Activated T-helper 1 cell treated with anti-CD3 and anti-CD28 coated beads, Interleukin-12 subunit alpha, Interleukin-12 subunit beta, Interleukin-2, Interleukin-4 antibody, amounts not matched to agents 30 ng/mL and 10 ng/mL and 1 ng/mL, durations not matched to agents 14 hours and 24 hours and 36 hours (primary cell): ENCODE measurements around the gene SIK2. TPM values are rescaled to one million over a fixed set of nuclear protein-coding genes. Genes with fewer than 3 reads are reported as not detected.

Experiments
- DNase-seq: peaks from one replicate; pipeline ENCODE4 v3.0.0; 2021; ENCODE audit warnings: low spot score
- H3K27ac Mint-ChIP-seq: one replicate; pipeline ENCODE4 v1.8.0; 2021; ENCODE audit warnings: mild to moderate bottlenecking, mixed read lengths
- H3K27me3 Mint-ChIP-seq: one replicate; pipeline ENCODE4 v1.8.0; 2022; ENCODE audit warnings: mild to moderate bottlenecking, moderate library complexity, mixed read lengths; ENCODE audit not compliant: insufficient read depth
- H3K36me3 Mint-ChIP-seq: one replicate; pipeline ENCODE4 v1.8.0; 2021; ENCODE audit warnings: low read depth, mixed read lengths
- H3K4me1 Mint-ChIP-seq: one replicate; pipeline ENCODE4 v1.8.0; 2021; ENCODE audit warnings: low read depth, mixed read lengths
- H3K4me3 Mint-ChIP-seq: one replicate; pipeline ENCODE4 v1.8.0; 2021; ENCODE audit warnings: mild to moderate bottlenecking, moderate library complexity, mixed read lengths
- H3K9me3 Mint-ChIP-seq: one replicate; pipeline ENCODE4 v1.8.0; 2021; ENCODE audit warnings: mixed read lengths
- intact Hi-C: fragments of 100-400 bp; cut with micrococcal nuclease; formaldehyde crosslinking; loops from one replicate; pipeline ENCODE4 v1.15.1; 2024
- total RNA-seq: library from RNA; stranded (reverse); gene quantifications from 2 replicates; pipeline ENCODE4 v1.2.3, GENCODE V29; 2022

Gene SIK2
- 8.4 and 10.0 TPM in 2 replicates for total RNA-seq

GRCh38 chr11:111601979-111602864, at the start of gene SIK2:
Gene SIK2 (plus strand): TSS chr11:111602449. CDS start chr11:111602564, 115 bp downstream.
- DNase-seq, result peak; percentile 84
- peak within 1 kb of the TSS; percentile 97 for H3K4me3 Mint-ChIP-seq
- peak within 1 kb of the TSS; percentile 93 for H3K27ac Mint-ChIP-seq
- H3K4me1 Mint-ChIP-seq, result peaks cover 44% of the 10 kb centered on the region
- H3K9me3 Mint-ChIP-seq, result no peaks in the 10 kb centered on the region
- intact Hi-C loops, result loop anchor here (1.0 to 5.0 kb wide), 12 partner anchors 16 to 625 kb away; partner anchors contain the start of genes ALG9, CFAP68, FDXACB1 and POU2AF1
- H3K36me3 Mint-ChIP-seq, result peaks cover 2% of the 10 kb centered on the region
- no peaks in the 10 kb centered on the region for H3K27me3 Mint-ChIP-seq

DNA sequence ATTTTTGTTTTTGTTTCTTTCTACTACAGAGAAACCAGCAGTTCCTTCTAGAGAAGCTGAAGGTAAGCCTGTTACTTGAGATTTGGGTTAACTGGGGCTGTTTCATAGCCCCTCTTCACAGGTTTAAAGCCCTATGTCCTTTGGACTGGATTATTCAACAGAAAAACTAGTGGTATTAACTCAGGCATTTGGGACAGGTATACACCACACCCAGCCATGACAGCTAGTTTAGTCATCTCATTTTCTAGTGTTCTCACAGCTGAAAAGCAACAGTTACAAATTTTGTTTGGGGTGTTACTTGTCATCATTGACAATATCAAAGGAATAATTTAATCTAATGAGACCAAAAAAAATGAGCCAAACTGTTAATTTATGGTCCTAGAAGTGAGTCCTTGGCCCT, 47.7 kb upstream of the SIK2 start:
- DNase-seq, result no peak
- Mint-ChIP-seq H3K36me3 (peaks cover 7% of the 10 kb centered on the region), H3K27me3 (peaks cover 5% of the 10 kb centered on the region), H3K4me1 (no peaks in the 10 kb centered on the region), H3K9me3 (no peaks in the 10 kb centered on the region), H3K27ac (no peak overlapping the region), H3K4me3 (no peak overlapping the region)
- intact Hi-C loops, result no loop called here

DNA sequence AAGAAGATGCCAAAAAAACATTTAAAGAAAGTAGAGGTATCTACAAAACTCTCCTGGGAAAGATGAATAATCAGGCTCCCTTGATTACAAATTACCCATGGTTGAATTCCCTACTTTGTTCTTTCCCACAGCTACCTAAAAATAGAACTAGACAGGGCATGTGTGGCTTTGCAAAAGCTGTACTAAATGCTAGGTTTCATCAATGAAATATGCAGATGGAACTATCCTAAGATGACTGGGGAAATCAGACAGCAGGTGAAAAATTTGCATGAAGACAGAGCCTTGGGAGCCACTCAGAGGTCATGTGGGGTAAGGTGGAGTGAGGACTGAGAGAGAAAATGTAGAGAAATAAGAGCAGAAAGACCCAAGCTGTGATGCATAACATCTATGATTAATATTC, 47.0 kb upstream of the SIK2 start:
- no peaks in the 10 kb centered on the region for H3K9me3 Mint-ChIP-seq
- peaks cover 7% of the 10 kb centered on the region for H3K36me3 Mint-ChIP-seq
- intact Hi-C loops, result no loop called here
- no peak for DNase-seq
- no peak overlapping the region for H3K27ac Mint-ChIP-seq
- no peak overlapping the region for H3K4me3 Mint-ChIP-seq
- H3K4me1 Mint-ChIP-seq, result no peaks in the 10 kb centered on the region
- peaks cover 2% of the 10 kb centered on the region for H3K27me3 Mint-ChIP-seq

GRCh38 chr11:111557425-111558111, 44.7 kb upstream of the SIK2 start:
- Mint-ChIP-seq H3K27ac (no peak overlapping the region), H3K9me3 (no peaks in the 10 kb centered on the region), H3K4me1 (no peaks in the 10 kb centered on the region), H3K36me3 (peaks cover 5% of the 10 kb centered on the region), H3K4me3 (no peak overlapping the region), H3K27me3 (no peaks in the 10 kb centered on the region)
- intact Hi-C loops, result no loop called here
- no peak for DNase-seq

DNA sequence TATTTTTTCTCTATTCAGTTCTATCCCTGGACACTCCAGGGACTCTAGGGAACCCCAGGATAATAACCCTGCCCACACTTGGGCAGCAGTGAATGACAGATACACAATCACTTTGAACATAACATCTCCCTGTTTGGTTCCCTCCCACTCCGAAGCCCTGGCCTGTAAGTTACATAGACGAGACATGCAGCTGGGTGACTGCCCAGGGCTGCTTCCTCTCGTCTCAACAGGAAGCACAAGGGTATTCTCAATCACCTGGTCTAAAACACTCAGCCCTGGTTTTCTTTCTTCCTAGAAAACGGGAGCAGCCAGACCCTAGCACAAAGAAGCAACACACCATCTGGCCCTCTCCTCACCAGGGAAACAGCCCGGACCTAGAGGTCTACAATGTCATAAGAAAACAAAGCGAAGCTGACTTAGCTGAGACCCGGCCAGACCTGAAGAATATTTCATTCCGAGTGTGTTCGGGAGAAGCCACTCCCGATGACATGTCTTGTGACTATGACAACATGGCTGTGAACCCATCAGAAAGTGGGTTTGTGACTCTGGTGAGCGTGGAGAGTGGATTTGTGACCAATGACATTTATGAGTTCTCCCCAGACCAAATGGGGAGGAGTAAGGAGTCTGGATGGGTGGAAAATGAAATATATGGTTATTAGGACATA, 42.3 kb upstream of the SIK2 start:
- no peak for DNase-seq
- Mint-ChIP-seq H3K4me3 (no peak overlapping the region), H3K9me3 (no peaks in the 10 kb centered on the region), H3K4me1 (no peaks in the 10 kb centered on the region), H3K27ac (no peak overlapping the region), H3K36me3 (peaks cover 5% of the 10 kb centered on the region), H3K27me3 (no peaks in the 10 kb centered on the region)
- intact Hi-C loops, result no loop called here

DNA sequence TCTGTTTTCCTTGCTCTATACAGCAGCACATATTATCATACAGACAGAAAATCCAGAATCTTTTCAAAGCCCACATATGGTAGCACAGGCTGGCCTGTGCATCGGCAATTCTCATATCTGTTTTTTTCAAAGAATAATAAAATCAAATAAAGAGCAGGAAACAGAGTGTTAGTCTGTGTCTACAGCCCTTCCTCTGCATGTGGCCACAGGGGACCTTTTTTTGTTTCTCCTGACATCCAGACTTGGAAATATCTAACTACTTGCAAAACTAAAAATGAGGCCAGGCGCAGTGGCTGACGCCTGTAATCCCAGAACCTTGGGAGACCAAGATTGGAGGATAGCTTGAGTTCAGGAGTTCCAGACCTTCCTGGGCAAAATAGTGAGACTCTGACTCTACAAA, 41.4 kb upstream of the SIK2 start:
- Mint-ChIP-seq H3K4me1 (no peaks in the 10 kb centered on the region), H3K27ac (no peak overlapping the region), H3K36me3 (no peaks in the 10 kb centered on the region), H3K9me3 (no peaks in the 10 kb centered on the region), H3K27me3 (no peaks in the 10 kb centered on the region), H3K4me3 (no peak overlapping the region)
- intact Hi-C loops, result no loop called here
- no peak for DNase-seq

- intact Hi-C loops, result no loop called here
- Mint-ChIP-seq H3K9me3 (no peaks in the 10 kb centered on the region), H3K27me3 (no peaks in the 10 kb centered on the region), H3K27ac (no peak overlapping the region), H3K4me3 (no peak overlapping the region), H3K36me3 (no peaks in the 10 kb centered on the region), H3K4me1 (no peaks in the 10 kb centered on the region)
- DNase-seq, result no peak
Measured at GRCh38 chr11:111561306-111561705, 40.9 kb upstream of the SIK2 start.

DNA sequence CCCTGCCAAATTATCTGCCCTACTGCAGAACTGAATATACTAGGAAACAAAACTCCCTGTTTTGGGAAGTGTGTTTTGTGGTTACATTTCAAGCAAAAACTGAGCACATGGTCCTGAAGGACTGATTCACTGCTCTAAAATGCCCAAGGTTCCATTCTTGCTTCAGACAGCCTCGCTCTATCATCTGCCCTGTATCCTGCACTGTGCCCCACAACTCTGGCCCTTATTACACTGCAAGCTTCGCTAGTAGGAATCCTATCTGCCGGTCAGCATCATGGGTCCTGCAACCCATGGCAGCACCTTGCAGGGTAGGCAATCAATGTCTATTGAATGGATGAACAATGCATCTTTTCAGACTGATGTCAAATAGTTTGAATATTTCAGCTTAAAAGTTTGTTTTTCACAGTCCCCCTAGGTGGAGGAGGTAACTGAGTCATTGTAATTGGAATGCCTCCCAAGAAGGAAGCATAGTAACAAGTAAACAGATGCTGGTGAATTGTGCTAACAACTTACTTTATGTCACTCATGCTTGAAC, 40.4 kb upstream of the SIK2 start:
- no peaks in the 10 kb centered on the region for H3K27me3 Mint-ChIP-seq
- no peaks in the 10 kb centered on the region for H3K36me3 Mint-ChIP-seq
- DNase-seq, result no peak
- no peaks in the 10 kb centered on the region for H3K4me1 Mint-ChIP-seq
- H3K9me3 Mint-ChIP-seq, result no peaks in the 10 kb centered on the region
- intact Hi-C loops, result no loop called here
- no peak overlapping the region for H3K27ac Mint-ChIP-seq
- no peak overlapping the region for H3K4me3 Mint-ChIP-seq

DNA sequence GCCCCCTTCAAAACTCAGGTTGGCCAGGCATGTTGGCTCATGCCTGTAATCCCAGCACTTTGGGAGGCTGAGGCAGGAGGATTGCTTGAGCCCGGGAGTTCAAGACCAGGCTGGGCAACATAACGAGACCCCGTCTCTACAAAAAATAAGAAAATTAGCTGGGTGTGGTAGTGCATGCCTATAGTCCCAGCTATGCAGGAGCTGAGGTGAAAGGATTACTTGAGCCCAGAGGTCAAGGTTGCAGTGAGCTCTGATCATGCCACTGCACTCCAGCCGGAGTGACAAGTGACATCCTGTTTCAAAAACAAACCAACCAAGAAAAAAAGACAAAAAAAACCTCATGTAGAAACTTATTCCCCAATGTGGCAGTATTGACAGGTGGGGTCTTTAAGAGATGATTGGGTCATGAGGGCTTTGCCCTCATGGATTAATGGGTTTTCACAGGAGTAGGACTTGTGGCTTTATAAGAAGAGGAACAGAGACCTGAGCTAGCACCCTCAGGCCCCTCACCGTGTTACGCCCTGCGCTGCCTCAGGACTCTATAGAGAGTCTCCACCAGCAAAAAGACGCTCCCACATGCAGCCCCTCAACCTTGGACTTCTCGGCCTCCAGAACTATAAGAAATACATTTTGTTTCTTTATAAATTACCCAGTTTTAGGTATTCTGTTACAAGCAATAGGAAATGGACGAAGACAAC, 39.4 kb upstream of the SIK2 start:
- H3K36me3 Mint-ChIP-seq, result no peaks in the 10 kb centered on the region
- H3K9me3 Mint-ChIP-seq, result no peaks in the 10 kb centered on the region
- no peaks in the 10 kb centered on the region for H3K4me1 Mint-ChIP-seq
- no peak overlapping the region for H3K27ac Mint-ChIP-seq
- no peak overlapping the region for H3K4me3 Mint-ChIP-seq
- no peak for DNase-seq
- intact Hi-C loops, result no loop called here
- no peaks in the 10 kb centered on the region for H3K27me3 Mint-ChIP-seq

GRCh38 chr11:111565114-111565720, 37.0 kb upstream of the SIK2 start:
- no peaks in the 10 kb centered on the region for H3K4me1 Mint-ChIP-seq
- H3K27me3 Mint-ChIP-seq, result no peaks in the 10 kb centered on the region
- no peak overlapping the region for H3K27ac Mint-ChIP-seq
- H3K9me3 Mint-ChIP-seq, result no peaks in the 10 kb centered on the region
- peak; percentile 28 for DNase-seq
- H3K4me3 Mint-ChIP-seq, result no peak overlapping the region
- intact Hi-C loops, result loop anchor here (1.0 to 2.0 kb wide), 4 partner anchors 36 to 276 kb away; no protein-coding TSS in a partner anchor
- H3K36me3 Mint-ChIP-seq, result no peaks in the 10 kb centered on the region

DNA sequence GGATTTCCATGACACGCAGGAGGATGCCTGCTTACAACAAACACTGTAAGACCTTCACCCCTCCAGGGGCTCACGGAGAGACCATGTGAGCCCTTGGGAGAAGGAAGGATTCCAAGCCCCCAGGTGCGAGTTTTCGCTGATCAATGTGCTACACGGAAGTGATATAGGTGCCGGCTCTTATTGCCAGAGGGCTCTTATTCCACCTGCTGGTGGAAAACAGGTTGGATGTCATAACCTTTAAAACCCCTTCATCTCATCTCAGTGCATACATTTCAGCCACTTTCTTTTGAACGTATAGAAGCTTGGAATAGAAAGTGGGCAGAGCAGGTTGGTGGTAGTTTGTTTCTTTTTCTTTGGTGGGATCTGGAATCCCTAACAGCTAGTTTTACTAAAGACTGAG, 35.9 kb upstream of the SIK2 start:
- Mint-ChIP-seq H3K36me3 (no peaks in the 10 kb centered on the region), H3K9me3 (no peaks in the 10 kb centered on the region), H3K27ac (no peak overlapping the region), H3K4me1 (no peaks in the 10 kb centered on the region), H3K27me3 (peaks cover 2% of the 10 kb centered on the region), H3K4me3 (no peak overlapping the region)
- no peak for DNase-seq
- intact Hi-C loops, result no loop called here

DNA sequence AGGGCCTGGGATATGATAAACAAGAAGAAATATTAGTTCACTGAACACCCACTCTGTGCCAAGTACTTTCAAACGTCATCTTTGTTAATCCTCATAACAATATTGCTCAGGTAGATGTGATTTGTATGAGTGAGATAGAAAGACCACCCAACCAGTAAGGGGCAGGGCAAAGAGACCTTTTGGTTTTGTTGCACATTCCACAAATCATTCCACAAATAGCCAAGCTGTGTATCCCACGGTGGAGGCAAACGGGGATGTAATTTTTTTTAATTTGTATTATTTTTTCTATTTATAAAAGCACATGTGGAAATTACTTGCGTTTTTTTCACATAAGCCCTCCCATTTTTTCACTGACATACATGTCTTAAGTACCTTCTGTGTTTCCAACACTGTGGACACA, 32.8 kb upstream of the SIK2 start:
- no peaks in the 10 kb centered on the region for H3K36me3 Mint-ChIP-seq

More for the DNA sequence above, 32.8 kb upstream of the SIK2 start:
- Mint-ChIP-seq H3K27me3 (peaks cover 4% of the 10 kb centered on the region), H3K27ac (no peak overlapping the region), H3K9me3 (no peaks in the 10 kb centered on the region), H3K4me1 (no peaks in the 10 kb centered on the region), H3K4me3 (no peak overlapping the region)
- no peak for DNase-seq
- intact Hi-C loops, result no loop called here
